Epithelial cell of proximal tubule (primary cell): ENCODE measurements around the gene IL6. TPM values are rescaled to one million over a fixed set of nuclear protein-coding genes. Genes with fewer than 3 reads are reported as not detected.
"Not testable (repeated sequence)": the region's sequence is repeated elsewhere in the genome, so short reads cannot be mapped to it uniquely, and the experiment has no call there.

Experiments
- DNase-seq: peaks from one replicate; pipeline ENCODE4 v3.0.0-alpha.2; 2011; ENCODE audit warnings: low read depth
- H3K4me3 ChIP-seq: 2 replicates; pipeline ENCODE4 v1.5.1; 2011; ENCODE audit warnings: low read depth, mild to moderate bottlenecking, low read length
- CTCF ChIP-seq: conservative IDR thresholded peaks from 2 replicates; pipeline ENCODE4 v1.5.1; 2012; ENCODE audit warnings: low read depth, mild to moderate bottlenecking, low read length
- total RNA-seq: library from RNA; depleted of rRNA; stranded (reverse); fragments of >200 nt; gene quantifications from 2 replicates; pipeline ENCODE4 v1.2.3, GENCODE V29; 2015

IL6 gene
- 22.4 and 40.4 TPM in 2 replicates for total RNA-seq

GRCh38 chr7:22726907-22727713 is at the start of gene IL6:
Gene IL6 (plus strand): TSS chr7:22727200. CDS start chr7:22727263, 63 bp downstream.
- no peak for TF ChIP-seq CTCF
- H3K4me3 ChIP-seq = peak within 1 kb of the TSS; percentile 59
- peak; percentile 94 for DNase-seq

GRCh38 chr7:22677263-22677662 is 49.7 kb upstream of the IL6 start:
- not testable (repeated sequence) for H3K4me3 ChIP-seq, DNase-seq

- TF ChIP-seq CTCF = no peak
- no peak for DNase-seq
Observed at GRCh38 chr7:22677680-22678079, 49.3 kb upstream of the IL6 start.

GRCh38 chr7:22680482-22680911 is 46.5 kb upstream of the IL6 start:
- DNase-seq = no peak
- no peak overlapping the region for H3K4me3 ChIP-seq
- TF ChIP-seq CTCF = no peak

More at GRCh38 chr7:22677680-22678079, 49.3 kb upstream of the IL6 start:
- no peak overlapping the region for H3K4me3 ChIP-seq

DNA sequence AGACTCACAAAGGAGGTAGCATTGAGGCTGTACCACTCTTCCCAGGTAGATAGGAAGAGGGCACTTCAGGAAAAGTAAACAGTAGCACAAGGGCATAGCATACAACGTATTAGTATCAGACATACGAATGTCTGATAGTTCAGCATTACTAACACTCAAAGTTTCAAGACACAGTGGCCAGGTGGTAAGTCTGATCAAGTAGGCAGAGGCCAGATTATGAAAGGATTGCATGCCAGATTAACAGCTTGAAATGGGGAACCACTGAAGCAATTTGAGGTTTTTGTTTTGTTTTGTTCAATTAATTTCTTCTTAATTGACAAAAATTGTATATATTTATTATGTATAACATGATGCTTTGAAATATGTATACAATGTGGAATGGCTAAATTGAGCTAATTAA is 45.7 kb upstream of the IL6 start:
- no peak for DNase-seq
- no peak overlapping the region for H3K4me3 ChIP-seq
- no peak for TF ChIP-seq CTCF

GRCh38 chr7:22681852-22682657 is 44.9 kb upstream of the IL6 start:
- DNase-seq = no peak
- TF ChIP-seq CTCF = no peak
- no peak overlapping the region for H3K4me3 ChIP-seq

DNA sequence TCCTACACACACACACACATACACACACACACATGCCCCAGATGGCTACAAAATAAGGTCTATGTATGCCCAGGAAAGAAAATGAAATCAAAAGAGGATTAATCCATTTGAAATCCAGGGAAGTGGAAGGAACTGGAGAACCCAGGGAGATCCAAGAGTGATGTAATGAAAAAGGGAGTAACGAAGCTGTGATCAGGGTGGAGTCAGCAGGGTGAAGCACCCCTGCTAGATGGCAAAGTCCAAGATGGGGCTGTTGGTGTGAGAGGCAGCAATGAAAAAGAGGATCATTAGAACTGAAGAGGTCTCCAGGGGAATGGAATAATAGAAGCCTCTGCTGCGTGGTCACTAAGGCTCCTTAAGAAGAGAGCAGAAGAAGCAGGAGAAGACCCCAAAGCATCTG is 43.6 kb upstream of the IL6 start:
- no peak overlapping the region for H3K4me3 ChIP-seq
- TF ChIP-seq CTCF = no peak
- DNase-seq = no peak
